Left ventricle myocardium inferior (tissue), 1 donor: ENCODE data around the gene ENAH. TPM values are rescaled to one million over a fixed set of nuclear protein-coding genes. Genes with fewer than 3 reads are reported as not detected.

Experiments
- DNase-seq: peaks from one replicate; pipeline ENCODE4 v3.0.0-alpha.2; 2020
- H3K27ac ChIP-seq: fragments of 200-600 bp; replicated peaks from 2 replicates; pipeline ENCODE4 v1.8.0; 2021
- H3K27me3 ChIP-seq: fragments of 200-600 bp; 2 replicates; pipeline ENCODE4 v1.8.0; 2021; ENCODE audit warnings: low read depth
- H3K36me3 ChIP-seq: fragments of 200-600 bp; 2 replicates; pipeline ENCODE4 v1.8.0; 2021
- H3K4me1 ChIP-seq: fragments of 200-600 bp; 2 replicates; pipeline ENCODE4 v1.8.0; 2021
- H3K4me3 ChIP-seq: fragments of 200-600 bp; 2 replicates; pipeline ENCODE4 v1.8.0; 2021; ENCODE audit warnings: mild to moderate bottlenecking, moderate library complexity
- H3K9me3 ChIP-seq: fragments of 200-600 bp; replicated peaks from 2 replicates; pipeline ENCODE4 v1.8.0; 2021
- intact Hi-C: fragments of 100-400 bp; cut with micrococcal nuclease; formaldehyde crosslinking; loops from one replicate; pipeline ENCODE4 v1.11.0; 2022
- total RNA-seq: library from RNA; stranded (reverse); fragmentation: NEBNext Ultra II Directional; extraction: Animal tissue kit (Norgen Biotek cat#: 25700); gene quantifications from one replicate; pipeline ENCODE4 v1.2.1, GENCODE V29; 2021
- TF ChIP-seq, protein P1 (sequence below): fragments of 200-600 bp; IDR thresholded peaks from 2 replicates; pipeline ENCODE4 v1.8.0; 2021; ENCODE audit warnings: antibody characterized with exemption, mild to moderate bottlenecking, borderline replicate concordance
- donor health status: DM: no; HTN: yes; CAD: no; lungs with severe emphysema.

Gene ENAH
- total RNA-seq, 1 donor from 2014 or later, result 78.6 TPM

- H3K4me3 ChIP-seq, result no peak overlapping the region
- no peak for DNase-seq
- intact Hi-C loops, result no loop called here
- H3K27ac ChIP-seq, result no peak overlapping the region
- TF ChIP-seq, protein P1, sequence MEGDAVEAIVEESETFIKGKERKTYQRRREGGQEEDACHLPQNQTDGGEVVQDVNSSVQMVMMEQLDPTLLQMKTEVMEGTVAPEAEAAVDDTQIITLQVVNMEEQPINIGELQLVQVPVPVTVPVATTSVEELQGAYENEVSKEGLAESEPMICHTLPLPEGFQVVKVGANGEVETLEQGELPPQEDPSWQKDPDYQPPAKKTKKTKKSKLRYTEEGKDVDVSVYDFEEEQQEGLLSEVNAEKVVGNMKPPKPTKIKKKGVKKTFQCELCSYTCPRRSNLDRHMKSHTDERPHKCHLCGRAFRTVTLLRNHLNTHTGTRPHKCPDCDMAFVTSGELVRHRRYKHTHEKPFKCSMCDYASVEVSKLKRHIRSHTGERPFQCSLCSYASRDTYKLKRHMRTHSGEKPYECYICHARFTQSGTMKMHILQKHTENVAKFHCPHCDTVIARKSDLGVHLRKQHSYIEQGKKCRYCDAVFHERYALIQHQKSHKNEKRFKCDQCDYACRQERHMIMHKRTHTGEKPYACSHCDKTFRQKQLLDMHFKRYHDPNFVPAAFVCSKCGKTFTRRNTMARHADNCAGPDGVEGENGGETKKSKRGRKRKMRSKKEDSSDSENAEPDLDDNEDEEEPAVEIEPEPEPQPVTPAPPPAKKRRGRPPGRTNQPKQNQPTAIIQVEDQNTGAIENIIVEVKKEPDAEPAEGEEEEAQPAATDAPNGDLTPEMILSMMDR, result no peak
- H3K27me3 ChIP-seq, result no peaks in the 10 kb centered on the region
- H3K4me1 ChIP-seq, result peaks cover 34% of the 10 kb centered on the region
- H3K9me3 ChIP-seq, result no peaks in the 10 kb centered on the region
- no peaks in the 10 kb centered on the region for H3K36me3 ChIP-seq
These were observed 128.4 kb downstream of the ENAH start for GRCh38 chr1:225524570-225524969.

DNA sequence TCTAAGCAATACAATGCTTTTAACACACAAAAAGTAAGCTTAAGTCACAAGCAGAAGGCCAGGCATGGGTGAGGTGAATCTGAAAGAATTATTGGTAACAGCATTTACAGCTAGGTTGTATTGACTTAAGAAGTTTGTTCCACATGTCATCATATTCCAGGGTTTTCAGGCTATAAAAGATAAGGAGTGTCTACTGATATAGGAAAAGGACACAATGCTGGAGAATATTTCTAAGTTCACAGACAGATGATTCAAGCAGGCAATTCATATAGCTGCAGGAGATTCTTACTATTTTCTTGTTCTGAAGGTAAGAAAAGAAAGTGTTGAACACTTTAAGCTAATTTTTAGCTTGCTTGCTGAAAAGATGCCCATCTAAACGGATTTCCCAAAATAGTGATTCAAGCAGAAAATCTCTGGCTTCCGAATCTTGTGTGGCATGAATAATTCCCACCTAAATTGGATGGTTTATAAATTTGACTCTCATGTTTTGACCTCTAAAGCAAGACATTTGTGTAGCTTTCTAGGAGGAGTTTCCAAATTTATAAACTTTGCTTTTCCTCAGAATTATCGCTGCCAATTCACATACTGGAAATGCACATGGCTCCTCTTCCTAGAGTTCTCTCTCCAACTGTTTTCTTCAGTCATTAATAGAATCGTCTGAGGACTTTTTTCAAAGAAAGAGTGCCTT lies 129.5 kb downstream of the ENAH start:
- DNase-seq, result no peak
- TF ChIP-seq, protein P1, result no peak
- intact Hi-C loops, result no loop called here
- H3K36me3 ChIP-seq, result no peaks in the 10 kb centered on the region
- H3K27ac ChIP-seq, result no peak overlapping the region
- H3K9me3 ChIP-seq, result no peaks in the 10 kb centered on the region
- H3K4me1 ChIP-seq, result peaks cover 34% of the 10 kb centered on the region
- no peak overlapping the region for H3K4me3 ChIP-seq
- no peaks in the 10 kb centered on the region for H3K27me3 ChIP-seq

- H3K4me1 ChIP-seq, result peaks cover 34% of the 10 kb centered on the region
- TF ChIP-seq, protein P1, result no peak
- no peak overlapping the region for H3K27ac ChIP-seq
- H3K9me3 ChIP-seq, result no peaks in the 10 kb centered on the region
- H3K27me3 ChIP-seq, result no peaks in the 10 kb centered on the region
- H3K36me3 ChIP-seq, result no peaks in the 10 kb centered on the region
- no peak for DNase-seq
- no peak overlapping the region for H3K4me3 ChIP-seq
- intact Hi-C loops, result no loop called here
These were observed 130.2 kb downstream of the ENAH start for GRCh38 chr1:225522588-225523262.

- Histone ChIP-seq H3K36me3 (peaks cover 17% of the 10 kb centered on the region), H3K27me3 (no peaks in the 10 kb centered on the region), H3K4me3 (no peak overlapping the region), H3K4me1 (peaks cover 20% of the 10 kb centered on the region), H3K27ac (no peak overlapping the region), H3K9me3 (no peaks in the 10 kb centered on the region)
- intact Hi-C loops, result no loop called here
- TF ChIP-seq, protein P1, result no peak
- no peak for DNase-seq
These were observed 132.2 kb downstream of the ENAH start for GRCh38 chr1:225520587-225521227.

GRCh38 chr1:225519166-225519863 lies 133.6 kb downstream of the ENAH start:
- peak; percentile 31 for DNase-seq
- Histone ChIP-seq H3K36me3 (peaks cover 17% of the 10 kb centered on the region), H3K4me1 (peaks cover 8% of the 10 kb centered on the region), H3K27me3 (no peaks in the 10 kb centered on the region), H3K9me3 (no peaks in the 10 kb centered on the region), H3K4me3 (no peak overlapping the region), H3K27ac (no peak overlapping the region)
- intact Hi-C loops, result no loop called here
- TF ChIP-seq, protein P1, result no peak
